Heart left ventricle (tissue), 13 donors: ENCODE data around the gene TICRR.

Experiments used
- POLR2A ChIP-seq, 2 donors: fragments of 450-650 bp; IDR thresholded peaks; one replicate each; pipeline ENCODE4 v1.6.1; 2017; ENCODE audit warnings: antibody characterized with exemption in 2 of 2, mild to moderate bottlenecking in 2 of 2, moderate library complexity in 2 of 2
- TF ChIP-seq, protein P1 (sequence below), 12 donors: fragments of 200-600 bp; sonication (generic) in 4 of 12; IDR thresholded peaks; one replicate each; pipeline versions ENCODE4 v1.5.0 to v1.8.0; 2018 to 2022; ENCODE audit warnings: antibody characterized with exemption in 12 of 12, mild to moderate bottlenecking in 5 of 12
- donor health status: ischemic (EF 13 %, LVEDD 7.1; RV severe dilation, severe dysfunction).
- donor health status: DM: no; HTN: yes; CAD: no.
- donor health status: DM: no; HTN: no; CAD: no.
- donor health status: ischemic (EF 25% LVEDD 6.9; RV normal size, moderate dysfunction).
- donor health status: ischemic (EF 25% LVEDD 5.7; RV mildly dilated, moderate dysfunction).
- donor health status: ischemic (EF 35%, LVEDD 5.7; RV mildly dilated, moderate dysfunction).
- donor health status: nonischemic (EF 11% LVEDD 7.7; RV severe dilation, severe dysfunction).
- donor health status: DM: yes; HTN: yes; CAD: no.
- donor health status: PGD.
- donor health status: ischemic (EF 29% LVEDD 5.4; RV normal size, mild dysfunction).
- donor health status: nonischemic (EF 23%, LVEDD 6.1; RV moderate dilation, normal function).

DNA sequence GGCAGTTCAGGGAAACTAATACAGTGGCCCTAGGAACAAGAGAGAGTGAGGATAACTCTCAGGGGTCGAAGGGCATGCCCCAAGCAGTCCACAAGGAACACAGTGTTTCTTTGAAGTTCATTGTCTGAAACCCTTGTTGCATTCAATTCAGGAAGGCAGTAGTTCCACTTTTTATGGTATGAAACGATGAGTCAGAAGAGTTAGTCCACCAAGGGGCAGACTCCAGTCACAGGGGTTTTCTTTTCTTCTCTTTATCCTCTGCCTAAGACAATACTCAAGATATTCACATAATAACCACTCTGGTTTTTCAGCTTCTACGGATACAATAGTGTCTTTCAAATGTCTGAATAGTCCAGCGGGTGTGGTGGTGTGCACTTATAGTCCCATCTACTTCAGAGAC lies 23.7 kb upstream of the TICRR start:
- no peak for TF ChIP-seq POLR2A (IDR thresholded peaks at IDR 0.05)
- TF ChIP-seq, protein P1, sequence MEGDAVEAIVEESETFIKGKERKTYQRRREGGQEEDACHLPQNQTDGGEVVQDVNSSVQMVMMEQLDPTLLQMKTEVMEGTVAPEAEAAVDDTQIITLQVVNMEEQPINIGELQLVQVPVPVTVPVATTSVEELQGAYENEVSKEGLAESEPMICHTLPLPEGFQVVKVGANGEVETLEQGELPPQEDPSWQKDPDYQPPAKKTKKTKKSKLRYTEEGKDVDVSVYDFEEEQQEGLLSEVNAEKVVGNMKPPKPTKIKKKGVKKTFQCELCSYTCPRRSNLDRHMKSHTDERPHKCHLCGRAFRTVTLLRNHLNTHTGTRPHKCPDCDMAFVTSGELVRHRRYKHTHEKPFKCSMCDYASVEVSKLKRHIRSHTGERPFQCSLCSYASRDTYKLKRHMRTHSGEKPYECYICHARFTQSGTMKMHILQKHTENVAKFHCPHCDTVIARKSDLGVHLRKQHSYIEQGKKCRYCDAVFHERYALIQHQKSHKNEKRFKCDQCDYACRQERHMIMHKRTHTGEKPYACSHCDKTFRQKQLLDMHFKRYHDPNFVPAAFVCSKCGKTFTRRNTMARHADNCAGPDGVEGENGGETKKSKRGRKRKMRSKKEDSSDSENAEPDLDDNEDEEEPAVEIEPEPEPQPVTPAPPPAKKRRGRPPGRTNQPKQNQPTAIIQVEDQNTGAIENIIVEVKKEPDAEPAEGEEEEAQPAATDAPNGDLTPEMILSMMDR (IDR thresholded peaks at IDR 0.05) = no peak
